Measurements from ENCODE around the gene C11orf71. TPM values are rescaled to one million over a fixed set of nuclear protein-coding genes. Genes with fewer than 3 reads are reported as not detected.

Gene C11orf71
- total and polyA plus RNA-seq, 9 of the 15 experiments (the other 6 are each of a cell fraction or from before 2014, with no cell fraction given), result 2.9 to 15.1 (median 9.1) TPM

- TF ChIP-seq JUND (IDR thresholded peaks at IDR 0.05; ENCODE audit: borderline replicate concordance, low read depth, low read length) (peak; percentile 74), JUND (tag; IDR thresholded peaks at IDR 0.05; ENCODE audit: borderline replicate concordance, low read depth, low read length) (peak; percentile 75; the same call in 2 of the 3 replicates), JUN (IDR thresholded peaks at IDR 0.05; ENCODE audit: borderline replicate concordance, low read depth, low read length) (no peak; the same call in 1 of the 2 replicates), JUN (CRISPR knock-in tag; IDR thresholded peaks at IDR 0.05; ENCODE audit: borderline replicate concordance) (no peak; the same call in 1 of the 2 replicates), ZNF444 (CRISPR knock-in tag; IDR thresholded peaks at IDR 0.05) (no peak), TGIF2 (CRISPR knock-in tag; IDR thresholded peaks at IDR 0.05) (no peak), SP2 (IDR thresholded peaks at IDR 0.05; ENCODE audit: extremely low read depth, low read depth, low read length, poor library complexity, severe bottlenecking) (no peak), CCAR2 (IDR thresholded peaks at IDR 0.05; ENCODE audit: low read depth, low read length) (no peak), STAT5B (CRISPR knock-in tag; IDR thresholded peaks at IDR 0.05) (no peak), ARID3B (CRISPR knock-in tag; IDR thresholded peaks at IDR 0.05; ENCODE audit: borderline replicate concordance) (no peak), MXI1 (IDR thresholded peaks at IDR 0.05; ENCODE audit: low read depth, low read length) (peak; percentile 36; the same call in 1 of the 2 replicates), SUPT5H (IDR thresholded peaks at IDR 0.05) (peak; percentile 95), SMARCA5 (IDR thresholded peaks at IDR 0.05) (no peak), TBL1XR1 (IDR thresholded peaks at IDR 0.05; ENCODE audit: low read length in 2 of 2) (peak in 1 of 2 experiments; percentile 54; a peak in 1 of 4 replicates), CHD2 (IDR thresholded peaks at IDR 0.05; ENCODE audit: low read depth, low read length) (peak; percentile 11; the same call in 1 of the 2 replicates), XRCC4 (IDR thresholded peaks at IDR 0.05; ENCODE audit: extremely low read depth, insufficient read depth, insufficient read length) (no peak), ZNF707 (CRISPR knock-in tag; conservative IDR thresholded peaks at IDR 0.05) (no peak)
- TF ChIP-seq, protein P1, sequence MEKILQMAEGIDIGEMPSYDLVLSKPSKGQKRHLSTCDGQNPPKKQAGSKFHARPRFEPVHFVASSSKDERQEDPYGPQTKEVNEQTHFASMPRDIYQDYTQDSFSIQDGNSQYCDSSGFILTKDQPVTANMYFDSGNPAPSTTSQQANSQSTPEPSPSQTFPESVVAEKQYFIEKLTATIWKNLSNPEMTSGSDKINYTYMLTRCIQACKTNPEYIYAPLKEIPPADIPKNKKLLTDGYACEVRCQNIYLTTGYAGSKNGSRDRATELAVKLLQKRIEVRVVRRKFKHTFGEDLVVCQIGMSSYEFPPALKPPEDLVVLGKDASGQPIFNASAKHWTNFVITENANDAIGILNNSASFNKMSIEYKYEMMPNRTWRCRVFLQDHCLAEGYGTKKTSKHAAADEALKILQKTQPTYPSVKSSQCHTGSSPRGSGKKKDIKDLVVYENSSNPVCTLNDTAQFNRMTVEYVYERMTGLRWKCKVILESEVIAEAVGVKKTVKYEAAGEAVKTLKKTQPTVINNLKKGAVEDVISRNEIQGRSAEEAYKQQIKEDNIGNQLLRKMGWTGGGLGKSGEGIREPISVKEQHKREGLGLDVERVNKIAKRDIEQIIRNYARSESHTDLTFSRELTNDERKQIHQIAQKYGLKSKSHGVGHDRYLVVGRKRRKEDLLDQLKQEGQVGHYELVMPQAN (IDR thresholded peaks at IDR 0.05; ENCODE audit: borderline replicate concordance), result peak; percentile 77
- TF ChIP-seq, protein P2, sequence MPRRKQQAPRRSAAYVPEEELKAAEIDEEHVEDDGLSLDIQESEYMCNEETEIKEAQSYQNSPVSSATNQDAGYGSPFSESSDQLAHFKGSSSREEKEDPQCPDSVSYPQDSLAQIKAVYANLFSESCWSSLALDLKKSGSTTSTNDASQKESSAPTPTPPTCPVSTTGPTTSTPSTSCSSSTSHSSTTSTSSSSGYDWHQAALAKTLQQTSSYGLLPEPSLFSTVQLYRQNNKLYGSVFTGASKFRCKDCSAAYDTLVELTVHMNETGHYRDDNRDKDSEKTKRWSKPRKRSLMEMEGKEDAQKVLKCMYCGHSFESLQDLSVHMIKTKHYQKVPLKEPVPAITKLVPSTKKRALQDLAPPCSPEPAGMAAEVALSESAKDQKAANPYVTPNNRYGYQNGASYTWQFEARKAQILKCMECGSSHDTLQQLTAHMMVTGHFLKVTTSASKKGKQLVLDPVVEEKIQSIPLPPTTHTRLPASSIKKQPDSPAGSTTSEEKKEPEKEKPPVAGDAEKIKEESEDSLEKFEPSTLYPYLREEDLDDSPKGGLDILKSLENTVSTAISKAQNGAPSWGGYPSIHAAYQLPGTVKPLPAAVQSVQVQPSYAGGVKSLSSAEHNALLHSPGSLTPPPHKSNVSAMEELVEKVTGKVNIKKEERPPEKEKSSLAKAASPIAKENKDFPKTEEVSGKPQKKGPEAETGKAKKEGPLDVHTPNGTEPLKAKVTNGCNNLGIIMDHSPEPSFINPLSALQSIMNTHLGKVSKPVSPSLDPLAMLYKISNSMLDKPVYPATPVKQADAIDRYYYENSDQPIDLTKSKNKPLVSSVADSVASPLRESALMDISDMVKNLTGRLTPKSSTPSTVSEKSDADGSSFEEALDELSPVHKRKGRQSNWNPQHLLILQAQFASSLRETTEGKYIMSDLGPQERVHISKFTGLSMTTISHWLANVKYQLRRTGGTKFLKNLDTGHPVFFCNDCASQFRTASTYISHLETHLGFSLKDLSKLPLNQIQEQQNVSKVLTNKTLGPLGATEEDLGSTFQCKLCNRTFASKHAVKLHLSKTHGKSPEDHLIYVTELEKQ (CRISPR knock-in tag; IDR thresholded peaks at IDR 0.05), result no peak
Observed at GRCh38 chr11:114400216-114400914, at the start of gene C11orf71, which contains the start of gene RBM7 (continued).
